Prostate gland (tissue), 2 donors: ENCODE data around the gene PALM2AKAP2.

Experiments
- CTCF ChIP-seq, 4 experiments: fragments of 200-600 bp in 2 of 4; fragments of 450-650 bp in 2 of 4; sonication (generic) in 2 of 4; IDR thresholded peaks; 1 replicate in 3 of 4; 2 replicates in 1 of 4; pipeline ENCODE4 v1.5.1; 2016 to 2019; ENCODE audit warnings: antibody characterized with exemption in 4 of 4, mild to moderate bottlenecking in 2 of 4, moderate library complexity in 2 of 4
- POLR2A ChIP-seq: fragments of 450-650 bp; IDR thresholded peaks from one replicate; pipeline ENCODE4 v1.6.1; 2016; ENCODE audit warnings: antibody characterized with exemption, mild to moderate bottlenecking

GRCh38 chr9:109739760-109740159, 40.2 kb upstream of the PALM2AKAP2 start:
- TF ChIP-seq CTCF (IDR thresholded peaks at IDR 0.05): no peak
- no peak for TF ChIP-seq POLR2A
